Epithelial cell of esophagus (primary cell): ENCODE measurements around the gene PLEKHA6.

Experiments
- DNase-seq: peaks from one replicate; pipeline ENCODE4 v3.0.0; 2010; ENCODE audit warnings: low read depth
- H3K4me3 ChIP-seq: 2 replicates; pipeline ENCODE4 v1.5.1; 2011; ENCODE audit warnings: mild to moderate bottlenecking, low read length, control low read depth
- CTCF ChIP-seq: IDR thresholded peaks from 2 replicates; pipeline ENCODE4 v1.5.1; 2011; ENCODE audit warnings: low read depth, mild to moderate bottlenecking, low read length, control low read depth, inconsistent platforms; ENCODE audit not compliant: insufficient read depth; ENCODE audit errors: missing control alignments

The PLEKHA6 gene

DNA sequence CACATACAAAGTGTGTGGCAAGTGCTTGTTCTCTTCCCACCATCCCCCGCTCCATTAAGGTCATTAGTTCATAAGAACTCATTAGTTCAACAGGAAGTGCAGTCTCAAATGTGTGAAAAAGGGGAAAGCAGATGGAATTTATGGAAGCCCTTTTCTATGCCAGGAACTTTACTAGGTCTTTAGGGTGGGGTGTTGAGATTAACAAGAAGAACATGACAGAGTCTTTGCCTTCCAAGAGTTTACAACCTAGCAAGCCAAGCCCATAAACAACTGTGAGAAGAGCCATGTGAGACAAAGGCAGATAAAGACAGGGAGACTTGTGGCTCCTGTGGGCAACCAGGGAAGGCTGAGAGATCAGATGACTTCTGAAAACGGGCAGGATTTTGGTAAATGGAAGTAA is 21.4 kb downstream of the PLEKHA6 start:
- TF ChIP-seq CTCF, result no peak
- no peak for DNase-seq
- H3K4me3 ChIP-seq, result no peak overlapping the region

DNA sequence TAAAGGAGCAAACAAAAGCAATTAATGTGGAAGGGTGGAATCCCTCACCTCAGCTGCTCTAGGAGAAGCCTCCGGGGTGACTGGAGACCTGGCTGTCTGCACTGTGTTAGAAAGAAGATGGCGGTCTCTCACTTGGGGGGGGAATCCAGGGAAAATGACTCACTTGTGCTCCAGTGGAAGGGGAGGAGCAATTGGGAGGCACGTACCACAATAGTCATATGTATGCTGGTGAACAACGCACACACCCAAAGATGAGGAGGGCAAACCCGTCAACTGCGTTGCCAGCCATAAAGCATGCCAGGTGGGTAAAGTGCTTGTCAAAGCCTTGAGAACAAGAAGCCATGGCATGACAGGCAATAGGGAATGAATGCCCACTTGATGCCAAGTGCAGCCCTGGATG is 22.1 kb downstream of the PLEKHA6 start:
- TF ChIP-seq CTCF, result no peak
- no peak overlapping the region for H3K4me3 ChIP-seq
- no peak for DNase-seq

GRCh38 chr1:204337036-204337429 is 22.7 kb downstream of the PLEKHA6 start:
- H3K4me3 ChIP-seq, result no peak overlapping the region
- no peak for TF ChIP-seq CTCF
- DNase-seq, result no peak

- TF ChIP-seq CTCF, result no peak
- no peak for DNase-seq
- H3K4me3 ChIP-seq, result no peak overlapping the region
Measured at GRCh38 chr1:204336421-204337035, 23.2 kb downstream of the PLEKHA6 start.

DNA sequence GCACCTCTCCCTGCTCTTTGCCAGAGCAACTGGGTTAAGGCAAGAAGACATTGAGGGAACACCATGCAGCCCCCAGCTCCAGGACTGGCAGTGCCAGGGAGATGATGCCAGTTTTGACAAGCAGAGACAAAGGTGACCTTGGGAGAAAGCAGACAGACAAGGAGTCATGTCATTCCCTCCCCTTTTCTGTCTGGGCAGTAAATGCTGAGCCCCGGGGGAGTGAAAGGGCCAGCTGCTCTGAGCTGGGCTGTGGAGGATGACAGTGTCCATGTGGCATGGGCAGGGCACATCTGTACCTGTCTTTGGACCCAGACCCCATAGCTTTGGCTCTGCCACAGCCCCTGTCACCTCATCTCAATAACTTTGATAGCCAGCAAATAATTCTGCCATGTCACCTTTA is 24.2 kb downstream of the PLEKHA6 start:
- TF ChIP-seq CTCF, result no peak
- H3K4me3 ChIP-seq, result no peak overlapping the region
- DNase-seq, result no peak

GRCh38 chr1:204335085-204335484 is 24.6 kb downstream of the PLEKHA6 start:
- DNase-seq, result no peak
- no peak for TF ChIP-seq CTCF
- H3K4me3 ChIP-seq, result no peak overlapping the region

DNA sequence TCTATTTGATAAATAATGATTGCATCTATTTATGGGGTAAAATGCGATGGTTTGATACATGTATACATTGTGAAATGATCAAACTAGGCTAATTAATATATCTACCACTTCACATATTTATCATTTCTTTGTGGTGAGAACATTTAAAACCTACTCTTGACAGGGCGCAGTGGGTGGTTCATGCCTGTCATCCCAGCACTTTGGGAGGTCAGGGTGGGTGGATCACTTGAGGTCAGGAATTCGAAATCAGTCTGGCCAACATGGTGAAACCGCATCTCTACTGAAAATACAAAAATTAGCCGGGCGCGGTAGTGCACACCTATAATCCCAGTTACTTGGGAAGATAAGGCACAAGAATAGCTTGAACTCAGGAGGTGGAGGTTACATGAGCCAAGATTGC is 25.3 kb downstream of the PLEKHA6 start:
- TF ChIP-seq CTCF, result no peak
- DNase-seq, result no peak

More for the DNA sequence above, 25.3 kb downstream of the PLEKHA6 start:
- no peak overlapping the region for H3K4me3 ChIP-seq
